NCI-H187 treated with DMSO at 0.1 percent for 48 hours (cell line): ENCODE data around the gene ECEL1.
"Not testable (repeated sequence)": the region's sequence is repeated elsewhere in the genome, so short reads cannot be mapped to it uniquely, and the experiment has no call there.

Experiments
- DNase-seq: peaks from one replicate; lab custom pipeline; 2025; lab: John Stamatoyannopoulos, UW

ECEL1 gene

DNA sequence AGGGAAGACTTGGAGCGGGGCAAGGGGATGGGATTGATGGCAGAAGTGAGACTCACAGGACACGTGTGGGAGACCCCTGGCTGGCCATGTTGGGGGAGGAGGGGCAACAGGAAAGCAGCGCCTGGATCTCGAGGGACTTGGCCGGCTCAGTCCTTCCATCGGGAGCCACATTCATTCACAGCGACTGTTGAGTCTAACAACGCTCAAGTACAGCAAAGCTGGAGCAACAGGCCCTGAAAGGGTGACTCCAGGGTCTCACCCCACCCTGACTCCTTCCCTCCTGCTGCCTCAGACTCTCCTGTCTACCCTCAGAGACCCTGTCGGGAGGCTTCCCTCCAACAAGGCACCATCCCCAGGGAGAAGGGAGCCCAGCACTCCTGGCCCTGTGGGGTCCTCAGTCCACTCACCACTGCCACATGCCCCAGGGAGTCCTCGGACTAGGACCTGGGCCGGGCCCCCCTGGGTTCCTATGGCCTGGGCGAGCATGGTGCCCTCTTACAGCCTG is 46.4 kb downstream of the ECEL1 start:
- no peak for DNase-seq

- DNase-seq = not testable (repeated sequence)
Observed at GRCh38 chr2:232440220-232441018, 47.2 kb downstream of the ECEL1 start.

DNA sequence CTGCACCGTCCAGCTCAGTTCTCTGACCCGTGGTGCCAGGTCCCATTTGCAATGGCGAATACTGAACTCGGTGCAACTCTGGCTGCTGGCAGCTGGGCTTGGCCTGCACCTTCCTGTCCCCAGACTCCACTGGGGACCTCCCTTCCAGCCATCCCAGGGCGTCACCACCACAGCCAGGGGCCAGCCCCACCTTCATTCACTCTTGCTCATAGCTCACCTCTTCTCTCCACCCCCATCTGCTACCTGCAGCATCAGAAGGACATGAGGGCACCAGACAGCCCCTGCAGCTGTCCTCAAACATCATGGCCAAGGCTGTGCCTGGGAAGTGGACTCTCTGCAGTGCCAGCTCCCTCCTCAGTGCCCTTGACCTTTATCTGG is 47.9 kb downstream of the ECEL1 start:
- no peak for DNase-seq

GRCh38 chr2:232438951-232439757 is 48.5 kb downstream of the ECEL1 start:
- no peak for DNase-seq

DNA sequence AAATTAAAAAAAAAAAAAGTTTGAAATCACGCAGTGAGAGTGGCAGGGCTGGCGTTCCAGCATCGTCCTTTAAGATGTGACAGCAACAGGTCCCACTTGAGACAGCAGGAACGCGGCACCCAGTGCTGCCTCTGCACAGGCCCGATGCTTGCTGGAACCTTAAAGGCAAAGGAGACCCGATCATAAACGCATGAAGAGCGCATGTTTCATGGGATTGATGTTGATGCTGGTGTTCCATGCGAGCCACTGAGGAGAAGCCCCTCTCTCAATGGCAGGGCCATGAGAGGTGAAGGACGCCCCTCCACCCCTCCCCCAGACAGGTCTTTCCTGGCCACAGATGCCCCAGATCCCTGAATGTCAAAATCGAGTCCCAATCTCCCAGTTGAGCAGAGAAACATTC is 49.5 kb downstream of the ECEL1 start:
- no peak for DNase-seq

GRCh38 chr2:232437195-232437571 is 50.5 kb downstream of the ECEL1 start:
- DNase-seq = no peak

DNA sequence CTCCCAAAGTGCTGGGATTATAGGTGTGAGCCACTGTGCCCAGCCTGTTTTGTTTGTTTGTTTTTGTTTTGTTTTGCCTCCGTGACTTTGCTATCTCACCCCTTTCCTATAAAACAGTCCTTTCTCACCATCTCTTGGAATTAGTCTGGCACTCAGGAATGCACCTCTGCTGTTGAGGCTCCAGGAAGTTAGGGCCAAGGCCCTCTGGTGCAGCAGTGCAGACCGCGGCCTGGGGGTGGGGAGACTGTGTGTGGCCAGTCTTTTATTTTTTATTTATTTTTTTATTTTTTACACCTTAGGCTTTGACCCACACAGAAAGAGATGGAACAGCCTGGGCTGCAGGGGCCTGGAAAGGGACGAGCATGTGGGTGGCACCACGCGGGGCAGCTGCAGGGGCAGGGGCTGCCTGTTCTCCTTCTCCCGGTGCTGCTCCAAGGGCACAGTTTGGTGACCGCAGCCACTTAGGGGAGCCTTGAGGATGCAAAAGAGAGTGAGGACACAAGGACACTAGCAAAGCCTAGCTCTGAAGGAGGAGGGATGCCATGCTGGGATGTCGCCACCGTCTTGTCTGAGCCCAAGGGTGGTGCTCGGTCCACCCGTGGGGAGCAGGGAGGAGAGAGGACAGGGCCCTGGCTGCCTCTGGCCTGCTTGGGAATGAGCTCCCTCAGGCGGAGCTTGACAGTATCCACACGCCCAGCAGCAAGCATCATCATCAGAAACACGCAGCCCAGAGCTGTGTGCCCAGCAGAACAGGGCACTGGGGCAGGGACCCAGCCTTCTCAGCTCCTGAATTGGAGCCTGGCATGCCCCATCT is 51.0 kb downstream of the ECEL1 start:
- no peak for DNase-seq

- no peak for DNase-seq
Observed at GRCh38 chr2:232435805-232436204, 51.8 kb downstream of the ECEL1 start.

DNA sequence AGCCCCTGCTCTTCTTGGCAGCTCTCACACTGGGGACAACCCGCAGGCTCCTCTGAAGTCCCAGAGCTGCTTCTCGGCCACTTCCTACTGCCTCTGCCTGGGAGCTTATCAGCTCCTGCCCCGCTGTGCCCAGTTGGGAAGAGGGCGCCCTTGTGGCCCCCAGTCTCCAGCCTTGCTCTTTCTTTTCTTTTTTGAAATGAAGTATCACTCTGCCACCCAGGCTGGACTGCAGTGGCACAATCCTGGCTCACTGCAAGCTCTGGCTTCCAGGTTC is 52.3 kb downstream of the ECEL1 start:
- no peak for DNase-seq

DNA sequence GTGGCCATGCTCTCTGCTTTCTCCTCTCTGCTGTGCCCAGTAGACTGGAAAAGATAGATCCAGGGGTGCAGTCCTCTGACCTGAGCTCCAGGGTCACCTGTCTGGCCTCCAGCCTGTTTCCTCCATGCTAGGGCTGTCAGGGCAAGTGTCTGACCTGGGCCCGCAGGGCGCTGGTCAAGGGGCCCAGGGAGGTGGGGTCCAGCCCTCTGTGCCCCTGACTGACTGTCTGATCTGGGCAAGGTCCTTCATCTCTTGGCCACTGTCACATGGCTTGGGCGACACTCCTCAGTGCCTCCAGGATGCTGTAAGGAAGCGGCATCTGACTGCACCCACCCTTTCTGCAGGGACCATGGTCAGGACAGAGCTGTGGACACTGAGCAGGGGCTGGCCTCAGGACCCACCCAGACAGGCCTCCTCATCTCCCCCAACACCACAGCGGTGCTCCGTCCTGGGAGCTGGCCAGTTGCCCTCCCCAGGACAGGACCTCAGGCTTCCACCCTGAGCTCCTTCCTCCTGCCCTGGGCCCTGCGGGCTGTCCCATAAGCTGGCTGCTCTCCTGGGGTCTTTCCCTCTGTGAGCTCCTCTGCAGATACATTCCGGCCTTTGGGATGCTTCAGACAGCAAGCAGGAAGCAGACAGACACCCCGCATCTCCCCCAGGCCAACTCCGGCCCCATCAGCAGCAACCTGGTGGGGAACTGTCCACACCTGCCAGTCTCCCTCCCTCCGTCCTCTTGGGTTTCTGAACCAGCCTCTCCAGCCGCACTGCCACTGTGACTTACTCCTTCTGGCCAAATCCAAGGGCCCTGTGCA is 52.9 kb downstream of the ECEL1 start:
- no peak for DNase-seq

- no peak for DNase-seq
Observed at GRCh38 chr2:232434091-232434490, 53.5 kb downstream of the ECEL1 start.

DNA sequence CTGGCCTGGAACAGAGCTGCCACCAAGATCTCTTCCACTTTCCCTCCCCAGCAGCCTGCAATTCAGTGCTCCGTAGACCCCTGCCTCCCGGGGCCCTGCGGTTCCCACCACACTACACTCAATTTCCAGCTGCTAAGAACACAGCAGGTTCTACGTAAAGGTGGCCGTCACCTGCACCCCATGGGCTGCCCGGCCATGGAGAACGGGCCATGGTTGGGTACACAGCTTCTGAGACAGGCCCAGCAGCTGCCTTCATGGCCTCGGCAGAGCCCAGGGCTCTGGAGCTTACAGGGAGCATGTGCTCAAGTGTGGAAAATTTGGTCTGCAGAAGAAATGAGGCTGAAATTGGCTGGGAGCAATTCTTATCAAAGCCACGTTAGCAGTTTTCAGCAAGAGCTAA is 54.0 kb downstream of the ECEL1 start:
- not testable (repeated sequence) for DNase-seq

DNA sequence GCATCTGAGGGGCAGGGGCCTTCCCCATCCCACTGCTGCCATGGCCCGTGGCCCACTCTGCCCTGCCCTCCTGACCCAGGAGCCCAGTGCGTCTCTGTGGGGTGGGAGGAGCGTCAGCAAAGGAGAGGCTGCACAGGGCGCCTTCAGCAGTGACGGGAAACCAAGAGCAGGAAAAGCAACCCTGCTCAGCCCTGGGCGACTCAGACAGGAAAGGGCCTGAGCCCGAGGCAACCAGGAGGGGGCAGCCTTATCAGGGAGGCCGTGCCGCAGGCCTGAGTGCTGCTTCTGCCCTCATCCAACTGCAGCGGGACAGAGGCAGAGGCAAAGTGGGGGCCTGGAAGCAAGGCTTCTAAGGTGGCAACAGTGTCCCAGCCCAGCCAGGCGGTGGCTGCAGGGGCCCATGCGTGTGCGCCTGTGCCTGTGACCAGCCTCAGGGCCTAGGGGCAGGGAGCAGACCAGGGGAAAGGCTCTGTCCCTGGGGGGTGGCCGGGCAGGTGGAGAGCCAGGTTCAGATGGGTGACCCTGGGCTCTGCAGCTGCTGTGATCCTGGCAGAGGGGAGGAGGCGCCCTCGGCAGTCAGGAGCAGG is 54.9 kb downstream of the ECEL1 start:
- no peak for DNase-seq

GRCh38 chr2:232431705-232432590 is 55.7 kb downstream of the ECEL1 start:
- DNase-seq = no peak
